Gastroesophageal sphincter (tissue), 4 donors: Measurements from ENCODE around the gene ZBTB7C. TPM values are rescaled to one million over a fixed set of nuclear protein-coding genes. Genes with fewer than 3 reads are reported as not detected.

ENCODE experiments used
- ATAC-seq: fragments of 150-250 bp; one replicate; pipeline ENCODE4 v1.9.1; 2016; ENCODE audit warnings: mild to moderate bottlenecking, moderate library complexity
- H3K27ac ChIP-seq, 4 donors: fragments of 200-600 bp; sonication (generic) in 3 of 4; 1 replicate in 3 of 4; 2 replicates in 1 of 4; pipeline ENCODE4 v1.5.1; 2016 to 2019
- H3K27me3 ChIP-seq: fragments of 200-600 bp; sonication (generic); one replicate; pipeline ENCODE4 v1.5.1; 2019
- H3K36me3 ChIP-seq, 2 donors: fragments of 200-600 bp; sonication (generic); one replicate each; pipeline ENCODE4 v1.5.1; 2019; ENCODE audit warnings: control low read depth in 1 of 2
- H3K4me1 ChIP-seq, 3 donors: fragments of 200-600 bp; sonication (generic); 1 replicate in 2 of 3; 2 replicates in 1 of 3; pipeline ENCODE4 v1.5.1; 2016 to 2019; ENCODE audit warnings: control low read depth in 2 of 3
- H3K4me3 ChIP-seq, 2 donors: fragments of 200-600 bp; sonication (generic); one replicate each; pipeline ENCODE4 v1.5.1; 2019; ENCODE audit warnings: mild to moderate bottlenecking in 1 of 2, moderate library complexity in 1 of 2
- H3K9me3 ChIP-seq, 3 donors: fragments of 200-600 bp; sonication (generic); one replicate each; pipeline ENCODE4 v1.5.1; 2017 to 2019; ENCODE audit warnings: control low read depth in 2 of 3
- EP300 ChIP-seq: sonication (generic); formaldehyde crosslinking; IDR thresholded peaks from one replicate; pipeline ENCODE4 v1.6.1; 2017; ENCODE audit warnings: antibody characterized with exemption, mild to moderate bottlenecking
- POLR2A ChIP-seq, 2 donors: fragments of 450-650 bp; IDR thresholded peaks; one replicate each; pipeline ENCODE4 v1.6.1; 2017; ENCODE audit warnings: antibody characterized with exemption in 2 of 2, mild to moderate bottlenecking in 2 of 2, moderate library complexity in 1 of 2
- POLR2AphosphoS5 ChIP-seq: sonication (generic); formaldehyde crosslinking; IDR thresholded peaks from one replicate; pipeline ENCODE4 v1.6.1; 2017; ENCODE audit warnings: antibody characterized with exemption
- WGBS, 2 donors: methylation state at CpG; one replicate each; pipeline ENCODE4 v1.1.5; 2018; ENCODE audit warnings: low coverage in 1 of 2; 5-methylcytosine and 5-hydroxymethylcytosine counted together
- total RNA-seq, 4 donors: library from RNA; depleted of rRNA; stranded (reverse); fragments of >200 nt; gene quantifications; one replicate each; pipeline ENCODE4 v1.1.0, GENCODE V29; 2016
- TF ChIP-seq, protein P1 (sequence below), 4 experiments: fragments of 200-600 bp in 2 of 4; fragments of 450-650 bp in 2 of 4; sonication (generic) in 1 of 4; IDR thresholded peaks; one replicate each; pipeline ENCODE4 v1.5.1; 2017 to 2019; ENCODE audit warnings: antibody characterized with exemption in 4 of 4, mild to moderate bottlenecking in 2 of 4, moderate library complexity in 2 of 4

The ZBTB7C gene
- total RNA-seq, 4 donors from 2014 or later = 7.8 to 15.4 (median 11.8) TPM

DNA sequence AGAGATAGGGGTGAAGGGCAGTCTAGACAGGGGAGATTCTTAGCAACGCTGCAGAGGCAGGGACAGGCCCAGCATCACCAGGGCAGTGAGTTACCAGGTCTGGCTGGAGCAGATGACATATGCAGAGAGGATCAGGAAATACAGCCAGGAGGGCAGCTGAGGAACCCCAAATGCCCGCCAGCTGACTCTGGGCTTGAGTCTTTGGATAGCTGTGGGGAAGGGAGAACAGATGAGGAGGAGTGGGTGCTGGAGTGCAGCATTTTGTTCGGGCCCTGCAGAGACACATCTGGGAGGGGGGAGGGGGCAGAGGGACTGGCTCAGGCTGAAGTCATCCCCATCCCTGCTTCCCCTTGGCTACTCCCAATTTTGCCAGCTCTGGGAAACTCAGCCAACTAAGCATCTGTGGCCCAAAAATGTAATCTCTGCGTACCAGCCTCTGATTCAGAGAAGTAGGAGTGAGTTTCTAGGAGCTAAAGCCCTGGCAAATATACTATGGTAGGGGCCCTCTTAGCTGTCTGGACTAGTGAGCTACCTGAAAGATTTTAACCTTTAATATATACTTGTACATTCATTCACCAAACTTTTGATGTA, 214.5 kb downstream of the ZBTB7C start:
- no peak for ATAC-seq
- WGBS, 2 donors = 51 to 55% methylated on average over 3 of the region's 4 CpGs
- TF ChIP-seq, protein P1, sequence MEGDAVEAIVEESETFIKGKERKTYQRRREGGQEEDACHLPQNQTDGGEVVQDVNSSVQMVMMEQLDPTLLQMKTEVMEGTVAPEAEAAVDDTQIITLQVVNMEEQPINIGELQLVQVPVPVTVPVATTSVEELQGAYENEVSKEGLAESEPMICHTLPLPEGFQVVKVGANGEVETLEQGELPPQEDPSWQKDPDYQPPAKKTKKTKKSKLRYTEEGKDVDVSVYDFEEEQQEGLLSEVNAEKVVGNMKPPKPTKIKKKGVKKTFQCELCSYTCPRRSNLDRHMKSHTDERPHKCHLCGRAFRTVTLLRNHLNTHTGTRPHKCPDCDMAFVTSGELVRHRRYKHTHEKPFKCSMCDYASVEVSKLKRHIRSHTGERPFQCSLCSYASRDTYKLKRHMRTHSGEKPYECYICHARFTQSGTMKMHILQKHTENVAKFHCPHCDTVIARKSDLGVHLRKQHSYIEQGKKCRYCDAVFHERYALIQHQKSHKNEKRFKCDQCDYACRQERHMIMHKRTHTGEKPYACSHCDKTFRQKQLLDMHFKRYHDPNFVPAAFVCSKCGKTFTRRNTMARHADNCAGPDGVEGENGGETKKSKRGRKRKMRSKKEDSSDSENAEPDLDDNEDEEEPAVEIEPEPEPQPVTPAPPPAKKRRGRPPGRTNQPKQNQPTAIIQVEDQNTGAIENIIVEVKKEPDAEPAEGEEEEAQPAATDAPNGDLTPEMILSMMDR (IDR thresholded peaks at IDR 0.05) = no peak
- TF ChIP-seq POLR2AphosphoS5 (no peak), EP300 (no peak), POLR2A (IDR thresholded peaks at IDR 0.05) (no peak)
- Histone ChIP-seq H3K27ac (no peak overlapping the region), H3K36me3 (no peaks in the 10 kb centered on the region), H3K27me3 (no peaks in the 10 kb centered on the region), H3K4me3 (no peak overlapping the region), H3K4me1 (peaks cover 8 to 35% (median 15%) of the 10 kb centered on the region in 3 donors), H3K9me3 (no peaks in the 10 kb centered on the region)

DNA sequence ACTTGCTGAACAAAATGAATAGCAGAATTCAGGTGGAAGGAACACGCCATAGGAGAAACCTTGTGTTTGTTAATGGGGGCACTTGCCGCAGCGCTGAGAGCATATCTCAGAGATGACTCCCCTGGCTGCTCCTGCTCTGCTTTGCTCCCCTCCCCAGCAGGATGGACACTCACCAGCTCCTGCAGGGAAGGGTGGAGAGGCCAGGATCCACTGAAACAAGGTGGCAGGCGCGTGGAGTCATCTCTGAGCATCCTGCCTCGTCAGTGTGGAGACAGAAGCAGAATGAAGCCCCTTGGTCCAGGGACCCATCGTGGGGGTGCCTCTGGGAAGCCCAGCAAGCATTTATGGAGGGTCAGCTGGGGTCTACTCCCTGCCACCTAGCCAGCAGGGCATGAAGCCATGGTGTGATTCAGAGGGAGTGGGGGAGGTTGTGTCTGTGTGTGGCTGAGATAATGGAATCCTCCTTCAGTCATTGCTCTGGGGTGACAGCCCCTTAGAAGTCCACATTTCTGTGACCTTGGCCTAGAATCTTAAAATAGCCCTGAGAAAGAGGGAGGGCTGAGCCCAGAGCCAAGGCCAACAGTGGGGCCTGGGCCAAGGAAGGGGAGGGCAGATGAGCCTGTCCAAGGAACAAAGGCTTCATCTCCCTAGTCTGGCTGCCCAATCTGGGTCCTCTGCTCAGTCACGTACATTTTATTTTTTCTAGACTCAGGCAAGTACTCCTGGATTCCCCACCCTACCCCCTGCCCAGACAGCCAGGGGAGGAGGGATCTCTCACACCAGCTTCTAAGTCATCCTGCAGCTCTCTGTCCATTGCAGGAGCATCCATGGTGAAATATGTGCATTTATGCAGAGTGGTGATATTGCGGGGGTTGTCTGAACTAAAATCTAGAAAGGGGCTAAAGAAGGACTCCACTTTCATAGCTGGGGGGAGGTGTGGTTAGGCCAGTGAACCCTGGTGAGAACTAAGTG, 215.4 kb downstream of the ZBTB7C start:
- peaks cover 8 to 35% (median 15%) of the 10 kb centered on the region in 3 donors for H3K4me1 ChIP-seq
- no peaks in the 10 kb centered on the region for H3K9me3 ChIP-seq
- no peaks in the 10 kb centered on the region for H3K27me3 ChIP-seq
- TF ChIP-seq POLR2AphosphoS5 = no peak
- no peak for TF ChIP-seq EP300
- TF ChIP-seq, protein P1 (IDR thresholded peaks at IDR 0.05) = no peak
- TF ChIP-seq POLR2A (IDR thresholded peaks at IDR 0.05) = no peak
- H3K27ac ChIP-seq = peak overlapping the region in 3 of 4 donors; percentile 22 to 59 (median 37)
- WGBS, 2 donors = 53 to 60% methylated on average over 1 to 2 of the region's 9 CpGs
- H3K36me3 ChIP-seq = no peaks in the 10 kb centered on the region
- ATAC-seq = peak; percentile 34
- H3K4me3 ChIP-seq = no peak overlapping the region

DNA sequence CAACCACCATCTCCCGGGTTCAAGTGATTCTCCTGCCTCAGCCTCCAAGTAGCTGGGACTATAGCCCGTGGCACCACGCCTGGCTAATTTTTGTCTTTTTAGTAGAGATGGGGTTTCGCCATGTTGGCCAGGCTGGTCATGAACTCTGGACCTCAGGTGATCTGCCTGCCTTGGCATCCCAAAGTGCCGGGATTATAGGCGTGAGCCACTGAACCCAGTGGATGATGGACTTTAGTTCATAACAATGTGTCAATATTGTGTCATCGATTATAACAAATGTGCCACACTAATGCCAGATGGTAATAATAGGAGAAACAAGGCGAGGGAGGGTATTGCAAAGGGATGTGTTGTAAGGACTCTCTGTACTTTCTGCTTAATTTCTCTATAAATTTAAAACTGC, 216.6 kb downstream of the ZBTB7C start:
- Histone ChIP-seq H3K4me1 (peaks cover 8 to 35% (median 15%) of the 10 kb centered on the region in 3 donors), H3K36me3 (no peaks in the 10 kb centered on the region), H3K27me3 (no peaks in the 10 kb centered on the region), H3K4me3 (no peak overlapping the region), H3K27ac (no peak overlapping the region), H3K9me3 (no peaks in the 10 kb centered on the region)
- TF ChIP-seq POLR2A (IDR thresholded peaks at IDR 0.05) = no peak
- no peak for TF ChIP-seq POLR2AphosphoS5
- ATAC-seq = no peak
- 94 to 95% methylated on average over 4 to 5 of the region's 8 CpGs for WGBS, 2 donors

DNA sequence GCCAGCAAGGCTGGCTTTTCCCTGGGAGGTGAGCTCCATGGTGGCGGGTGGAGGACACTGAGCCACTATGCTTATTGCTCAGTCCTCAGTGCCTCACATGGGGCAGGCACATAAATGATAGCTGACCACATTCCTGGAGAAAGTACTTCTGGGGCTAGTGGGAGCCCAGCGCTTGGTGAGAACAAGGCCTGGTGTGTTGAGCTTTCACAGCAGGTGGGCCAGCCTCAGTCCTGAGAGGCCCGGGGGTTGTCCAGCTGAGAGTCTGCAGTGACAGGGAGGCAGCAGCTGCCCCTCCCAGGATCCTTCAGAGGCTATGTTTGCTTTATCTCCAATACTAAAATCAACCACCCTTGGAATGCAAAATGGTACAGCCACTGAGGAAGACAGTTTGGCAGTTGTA, 217.7 kb downstream of the ZBTB7C start:
- TF ChIP-seq POLR2AphosphoS5 (no peak), POLR2A (IDR thresholded peaks at IDR 0.05) (no peak), EP300 (no peak)
- TF ChIP-seq, protein P1 (IDR thresholded peaks at IDR 0.05) = no peak
- no peaks in the 10 kb centered on the region for H3K9me3 ChIP-seq
- H3K4me1 ChIP-seq = peaks cover 8 to 40% (median 15%) of the 10 kb centered on the region in 3 donors
- no peak for ATAC-seq
- no peaks in the 10 kb centered on the region for H3K36me3 ChIP-seq
- no peak overlapping the region for H3K4me3 ChIP-seq
- H3K27me3 ChIP-seq = no peaks in the 10 kb centered on the region
- H3K27ac ChIP-seq = no peak overlapping the region
- 100% methylated on average over 1 of the region's 3 CpGs; no CpG with 5 or more reads in 1 of the 2 donors for WGBS, 2 donors

DNA sequence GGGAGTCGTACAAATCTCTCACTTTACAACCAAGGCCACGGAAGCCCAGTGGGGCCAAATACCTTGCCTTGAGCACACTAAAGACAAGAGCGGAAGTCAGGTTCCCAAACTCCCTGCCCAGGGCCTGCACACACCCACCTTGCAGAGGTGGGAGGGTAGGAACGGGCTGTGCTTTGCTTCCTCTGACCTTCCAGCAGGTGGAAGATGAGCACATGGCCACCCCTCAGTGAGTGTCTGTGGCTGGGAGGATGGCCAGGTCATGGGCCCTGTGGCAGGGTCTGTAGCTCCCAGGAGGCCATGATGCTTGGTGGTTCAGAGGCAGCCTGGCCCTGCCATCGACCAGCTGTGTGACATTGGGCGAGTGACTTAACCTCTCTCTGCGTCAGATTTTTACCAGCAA, 218.2 kb downstream of the ZBTB7C start:
- H3K36me3 ChIP-seq = no peaks in the 10 kb centered on the region
- WGBS, 2 donors = no CpG with 5 or more reads among the region's 7 CpGs
- H3K4me3 ChIP-seq = no peak overlapping the region
- TF ChIP-seq, protein P1 (IDR thresholded peaks at IDR 0.05) = no peak
- no peak for TF ChIP-seq POLR2AphosphoS5
- TF ChIP-seq EP300 = no peak
- TF ChIP-seq POLR2A (IDR thresholded peaks at IDR 0.05) = no peak
- H3K27me3 ChIP-seq = no peaks in the 10 kb centered on the region
- H3K27ac ChIP-seq = no peak overlapping the region
- H3K4me1 ChIP-seq = peaks cover 8 to 40% (median 19%) of the 10 kb centered on the region in 3 donors
- H3K9me3 ChIP-seq = no peaks in the 10 kb centered on the region
- no peak for ATAC-seq
